ENCODE measurements around the gene CLK2. TPM values are rescaled to one million over a fixed set of nuclear protein-coding genes. Genes with fewer than 3 reads are reported as not detected.

Gene CLK2
- total and polyA plus RNA-seq, 9 of the 15 experiments (the other 6 are each of a cell fraction or from before 2014, with no cell fraction given), result 13.5 to 81.4 (median 39.6) TPM

GRCh38 chr1:155300553-155301329, 27.4 kb upstream of the CLK2 start (continued):
- TF ChIP-seq ARID4B (CRISPR knock-in tag; IDR thresholded peaks at IDR 0.05) (0 out of 2 replicates have a peak, but pooled peaks have one; percentile 27), BHLHE40 (IDR thresholded peaks at IDR 0.05; ENCODE audit: low read length) (no peak), SAFB (IDR thresholded peaks at IDR 0.05; ENCODE audit: borderline replicate concordance, low read depth, low read length) (no peak), TFAM (CRISPR knock-in tag; conservative IDR thresholded peaks at IDR 0.05) (no peak)

GRCh38 chr1:155300024-155300423, 26.7 kb upstream of the CLK2 start:
- no peaks in the 10 kb centered on the region for H3K9me3 ChIP-seq (replicated peaks; ENCODE audit: control insufficient read depth, insufficient read depth, low read depth, low read length)
- ATAC-seq (no peak), DNase-seq (ENCODE audit: extremely low read depth in 1 of 4, low spot score in 3 of 4) (no peak), FAIRE-seq (no peak)
- H3K9ac ChIP-seq (ENCODE audit: insufficient read depth in 1 of 2, low read depth in 2 of 2, low read length in 2 of 2), result peak overlapping the region; percentile 80 to 94
- peak overlapping the region; percentile 78; the same call in 1 of the 3 replicates for H3K27ac ChIP-seq (ENCODE audit: extremely low read depth, low read depth, low read length)
- no peak overlapping the region for H2AFZ ChIP-seq (ENCODE audit: low read depth, low read length)
- peaks cover 39% of the 10 kb centered on the region for H3K79me2 ChIP-seq (ENCODE audit: control insufficient read depth, insufficient read depth, low read length)
- H4K20me1 ChIP-seq (replicated peaks; ENCODE audit: control insufficient read depth, insufficient read depth, low read length), result no peaks in the 10 kb centered on the region
- WGBS (ENCODE audit: insufficient coverage, low coverage, missing lambda C conversion rate), result 85% methylated on average over 7 of the region's 8 CpGs
- peaks cover 16 to 36% of the 10 kb centered on the region in 2 experiments; a peak in 4 of 5 replicates for H3K4me1 ChIP-seq (replicated peaks in 1 of 2; ENCODE audit: control insufficient read depth in 2 of 2, insufficient read depth in 2 of 2, low read length in 2 of 2)
- peaks cover 18% of the 10 kb centered on the region for H3K36me3 ChIP-seq (ENCODE audit: control insufficient read depth, insufficient read depth, low read length)
- no TSS peak for BruUV-seq (replicated peaks)
- POLR2A ChIA-PET, result interaction anchor here (1.1 to 1.3 kb wide), 2 partner anchors 8 to 14 kb away, joined by 4 read pairs; partner anchors contain the start of gene FDPS
- no peaks in the 10 kb centered on the region for H3K9me1 ChIP-seq (ENCODE audit: control insufficient read depth, insufficient read depth, low read length)
- H3K4me2 ChIP-seq (ENCODE audit: insufficient read depth, low read length), result peak overlapping the region; percentile 92
- CTCF ChIA-PET (ENCODE audit: low intra/inter-chr PET ratio), result no interaction called here
- H3K4me3 ChIP-seq, result peak overlapping the region; percentile 43; the same call in 1 of the 2 replicates
- intact Hi-C loops (cut with micrococcal nuclease), result loop anchor here (2.0 kb wide), 1 partner anchor 23 kb away; the partner anchor contains the start of gene HCN3
- no peaks in the 10 kb centered on the region for H3K27me3 ChIP-seq (ENCODE audit: control insufficient read depth in 2 of 2, insufficient read depth in 2 of 2, low read length in 2 of 2)
- TF ChIP-seq SIN3A (IDR thresholded peaks at IDR 0.05; ENCODE audit: borderline replicate concordance in 2 of 2, control insufficient read depth in 1 of 2, low read depth in 2 of 2, low read length in 2 of 2), result 0 out of 4 replicates have a peak, but pooled peaks of 1 of the 2 experiments have one; percentile 6
- no peak for TF ChIP-seq RBFOX2 (IDR thresholded peaks at IDR 0.05; ENCODE audit: low read depth, low read length)
- in situ Hi-C loops (cut with MboI), result loop anchor here (25.0 kb wide), 1 partner anchor 1437 kb away; the partner anchor contains the start of genes ISG20L2, METTL25B and MRPL24
